ENCODE results near the gene ACTG2.

- TF ChIP-seq, protein P1, sequence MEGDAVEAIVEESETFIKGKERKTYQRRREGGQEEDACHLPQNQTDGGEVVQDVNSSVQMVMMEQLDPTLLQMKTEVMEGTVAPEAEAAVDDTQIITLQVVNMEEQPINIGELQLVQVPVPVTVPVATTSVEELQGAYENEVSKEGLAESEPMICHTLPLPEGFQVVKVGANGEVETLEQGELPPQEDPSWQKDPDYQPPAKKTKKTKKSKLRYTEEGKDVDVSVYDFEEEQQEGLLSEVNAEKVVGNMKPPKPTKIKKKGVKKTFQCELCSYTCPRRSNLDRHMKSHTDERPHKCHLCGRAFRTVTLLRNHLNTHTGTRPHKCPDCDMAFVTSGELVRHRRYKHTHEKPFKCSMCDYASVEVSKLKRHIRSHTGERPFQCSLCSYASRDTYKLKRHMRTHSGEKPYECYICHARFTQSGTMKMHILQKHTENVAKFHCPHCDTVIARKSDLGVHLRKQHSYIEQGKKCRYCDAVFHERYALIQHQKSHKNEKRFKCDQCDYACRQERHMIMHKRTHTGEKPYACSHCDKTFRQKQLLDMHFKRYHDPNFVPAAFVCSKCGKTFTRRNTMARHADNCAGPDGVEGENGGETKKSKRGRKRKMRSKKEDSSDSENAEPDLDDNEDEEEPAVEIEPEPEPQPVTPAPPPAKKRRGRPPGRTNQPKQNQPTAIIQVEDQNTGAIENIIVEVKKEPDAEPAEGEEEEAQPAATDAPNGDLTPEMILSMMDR (IDR thresholded peaks at IDR 0.05): no peak
- no peak for TF ChIP-seq ZFX (IDR thresholded peaks at IDR 0.05; ENCODE audit: borderline replicate concordance)
Measured at GRCh38 chr2:73850009-73850408, 42.8 kb upstream of the ACTG2 start.
